ENCODE measurements around the gene MAP4. TPM values are rescaled to one million over a fixed set of nuclear protein-coding genes. Genes with fewer than 3 reads are reported as not detected.

The MAP4 gene
- total and polyA plus RNA-seq, 2 of the 13 experiments (the other 11 are each of a cell fraction or from before 2014, with no cell fraction given), result 33.1 to 38.7 TPM

- Histone ChIP-seq H3K4me3 (replicated peaks in 1 of 3; ENCODE audit: insufficient read depth in 1 of 3, low read depth in 2 of 3, low read length in 3 of 3) (no peak overlapping the region), H3K27ac (ENCODE audit: extremely low read length, insufficient read depth, low read length) (no peak overlapping the region), H3K4me1 (ENCODE audit: insufficient read depth, low read length) (peaks cover 51% of the 10 kb centered on the region), H3K36me3 (replicated peaks in 1 of 2; ENCODE audit: control insufficient read depth in 1 of 2, insufficient read depth in 2 of 2, low read length in 2 of 2) (peaks cover 0 to 3% of the 10 kb centered on the region in 2 experiments; a peak in 1 of 5 replicates), H3K9me3 (ENCODE audit: low read length) (no peaks in the 10 kb centered on the region), H2AFZ (ENCODE audit: low read length) (no peak overlapping the region), H3K27me3 (ENCODE audit: control insufficient read depth in 1 of 2, insufficient read depth in 2 of 2, low read length in 2 of 2) (no peaks in the 10 kb centered on the region), H3K79me2 (ENCODE audit: insufficient read depth, low read length) (peaks cover 7% of the 10 kb centered on the region), H3K9ac (ENCODE audit: insufficient read depth, low read depth, low read length) (no peak overlapping the region), H4K20me1 (ENCODE audit: insufficient read depth, low read length) (no peaks in the 10 kb centered on the region), H3K4me2 (ENCODE audit: low read depth, low read length) (no peak overlapping the region)
- 92% methylated on average over 1 of the region's 1 CpG for WGBS (ENCODE audit: low lambda C conversion rate)
- FAIRE-seq (no peak), DNase-seq (ENCODE audit: low spot score) (no peak), ATAC-seq (no peak)
- no TSS peak for BruUV-seq (replicated peaks)
- CTCF ChIA-PET (ENCODE audit: low intra/inter-chr PET ratio, low total read pairs), result no interaction called here
- in situ Hi-C loops (cut with HindIII; ENCODE audit: extremely low pct_ligation_motif_present, low pct_unique_long_range_greater_than_20kb), result no loop called here
- intact Hi-C loops (cut with micrococcal nuclease; ENCODE audit: unreplicated experiment), result no loop called here
- TF ChIP-seq IKZF4 (CRISPR knock-in tag; IDR thresholded peaks at IDR 0.05; ENCODE audit: borderline replicate concordance, low read depth, not compliant biosample characterization) (no peak), MAFG (CRISPR knock-in tag; IDR thresholded peaks at IDR 0.05) (no peak), ZNF569 (CRISPR knock-in tag; IDR thresholded peaks at IDR 0.05; ENCODE audit: borderline replicate concordance) (no peak), ZNF34 (CRISPR knock-in tag; IDR thresholded peaks at IDR 0.05; ENCODE audit: borderline replicate concordance) (no peak), ZNF253 (CRISPR knock-in tag; IDR thresholded peaks at IDR 0.05; ENCODE audit: borderline replicate concordance) (no peak), TGIF2 (CRISPR knock-in tag; IDR thresholded peaks at IDR 0.05) (no peak), ZNF616 (CRISPR knock-in tag; IDR thresholded peaks at IDR 0.05; ENCODE audit: low read depth) (no peak), EP300 (IDR thresholded peaks at IDR 0.05; ENCODE audit: low read depth in 2 of 2, low read length in 2 of 2) (no peak), EP300 (CRISPR knock-in tag; IDR thresholded peaks at IDR 0.05; ENCODE audit: borderline replicate concordance) (no peak), ZC3H4 (CRISPR knock-in tag; IDR thresholded peaks at IDR 0.05; ENCODE audit: borderline replicate concordance) (no peak), ZBTB33 (CRISPR knock-in tag; IDR thresholded peaks at IDR 0.05) (no peak), ZNF678 (CRISPR knock-in tag; IDR thresholded peaks at IDR 0.05) (no peak)
- POLR2A ChIA-PET, result no interaction called here
These were observed 59.7 kb downstream of the MAP4 start for GRCh38 chr3:47956521-47956920.
